Karpas-422 (cell line): ENCODE results near the gene CLASRP. TPM values are rescaled to one million over a fixed set of nuclear protein-coding genes. Genes with fewer than 3 reads are reported as not detected.
A peak's percentile ranks its signal among the peaks of the same experiment; 100 is the strongest.

Experiments used
- DNase-seq: peaks from one replicate; pipeline ENCODE4 v3.0.0-alpha.2; 2015
- H2AFZ ChIP-seq: fragments of 200-600 bp; sonication (generic); 2 replicates; pipeline ENCODE4 v1.6.1; 2014; ENCODE audit warnings: antibody characterized with exemption, low read length, mixed read lengths
- H3K27ac ChIP-seq: fragments of 200-600 bp; sonication (generic); 2 replicates; pipeline ENCODE4 v1.5.1; 2014; ENCODE audit warnings: mild to moderate bottlenecking, low read length, moderate library complexity
- H3K27me3 ChIP-seq: fragments of 200-600 bp; sonication (generic); 2 replicates; pipeline ENCODE4 v1.6.1; 2014; ENCODE audit warnings: low read length, mixed read lengths
- H3K36me3 ChIP-seq: fragments of 200-600 bp; sonication (generic); 2 replicates; pipeline ENCODE4 v1.6.1; 2014; ENCODE audit warnings: low read length, mixed read lengths; ENCODE audit not compliant: insufficient read depth
- H3K4me1 ChIP-seq: fragments of 200-600 bp; sonication (generic); 2 replicates; pipeline ENCODE4 v1.6.1; 2014; ENCODE audit warnings: mild to moderate bottlenecking, low read length, mixed read lengths
- H3K4me2 ChIP-seq: fragments of 200-600 bp; sonication (generic); 2 replicates; pipeline ENCODE4 v1.6.1; 2014; ENCODE audit warnings: low read length, low read depth, mild to moderate bottlenecking; ENCODE audit not compliant: poor library complexity, severe bottlenecking
- H3K4me3 ChIP-seq: fragments of 200-600 bp; sonication (generic); 2 replicates; pipeline ENCODE4 v1.5.1; 2014; ENCODE audit warnings: mild to moderate bottlenecking, antibody characterized with exemption, low read length, mixed read lengths
- H3K79me2 ChIP-seq: fragments of 200-600 bp; sonication (generic); 2 replicates; pipeline ENCODE4 v1.6.1; 2014; ENCODE audit warnings: mild to moderate bottlenecking, low read length, mixed read lengths
- H3K9ac ChIP-seq: fragments of 200-600 bp; sonication (generic); 2 replicates; pipeline ENCODE4 v1.6.0; 2014; ENCODE audit warnings: low read length
- H3K9me2 ChIP-seq: fragments of 200-600 bp; sonication (generic), shearing (Covaris generic); replicated peaks from 2 replicates; pipeline ENCODE4 v1.6.0; 2014; ENCODE audit warnings: mild to moderate bottlenecking, low read length, moderate library complexity; ENCODE audit not compliant: insufficient read depth
- H3K9me3 ChIP-seq: fragments of 300-700, 200-600 bp; sonication (generic); 2 replicates; pipeline ENCODE4 v1.6.1; 2014; ENCODE audit warnings: low read length, mixed read lengths
- H4K20me1 ChIP-seq: fragments of 200-600 bp; sonication (generic); 2 replicates; pipeline ENCODE4 v1.6.1; 2014; ENCODE audit warnings: mild to moderate bottlenecking, antibody characterized with exemption, low read length, low read depth; ENCODE audit not compliant: insufficient read depth
- total RNA-seq: library from RNA; depleted of rRNA; stranded (reverse); fragments of >200 nt; shearing (Covaris generic); gene quantifications from 2 replicates; pipeline ENCODE4 v1.2.3, GENCODE V29; 2014; ENCODE audit warnings: low replicate concordance

The CLASRP gene
- total RNA-seq, 1 experiment from 2014 or later: 22.7 TPM

DNA sequence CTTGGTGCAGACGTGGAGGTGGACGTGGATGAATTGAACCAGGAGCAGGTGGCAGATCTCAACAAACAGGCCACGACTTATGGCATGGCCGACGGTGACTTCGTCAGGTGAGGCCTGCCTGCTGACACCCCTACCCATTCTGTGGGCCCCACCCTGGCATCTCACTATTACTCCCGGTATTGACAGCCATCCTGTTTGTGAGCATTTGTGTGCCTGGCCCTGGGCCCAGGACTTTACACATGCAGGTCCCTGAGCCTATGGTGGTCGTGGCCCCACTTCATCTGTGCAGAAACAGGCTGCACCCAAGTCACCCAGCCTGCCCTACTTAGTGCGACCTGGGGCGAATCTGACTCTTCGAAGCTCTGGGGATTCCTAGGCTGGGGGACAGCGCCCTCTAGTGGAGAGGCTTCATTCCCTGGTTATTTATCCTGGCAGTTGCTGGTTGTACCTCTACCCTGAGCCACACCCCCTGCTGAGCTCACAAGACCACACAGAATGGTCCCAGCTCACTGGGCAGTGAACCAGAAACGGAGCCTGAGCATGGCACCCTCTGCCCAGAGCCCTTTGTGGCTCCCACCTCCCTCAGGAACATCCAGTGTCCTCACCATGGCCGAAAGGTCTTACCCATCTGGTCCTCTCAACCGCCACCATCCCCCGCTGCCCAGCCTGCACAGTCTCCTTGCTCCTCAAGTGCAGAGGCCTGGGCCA is 20.6 kb downstream of the CLASRP start:
- no peaks in the 10 kb centered on the region for H3K9me2 ChIP-seq
- no peaks in the 10 kb centered on the region for H3K9me3 ChIP-seq
- H3K27ac ChIP-seq: no peak overlapping the region
- H3K4me3 ChIP-seq: no peak overlapping the region
- H3K4me2 ChIP-seq: no peak overlapping the region
- H3K4me1 ChIP-seq: no peaks in the 10 kb centered on the region
- no peaks in the 10 kb centered on the region for H3K27me3 ChIP-seq
- no peak overlapping the region for H3K9ac ChIP-seq
- no peak overlapping the region for H2AFZ ChIP-seq
- peaks cover 18% of the 10 kb centered on the region for H4K20me1 ChIP-seq
- DNase-seq: peak; percentile 95
- H3K36me3 ChIP-seq: peaks cover 32% of the 10 kb centered on the region
- peaks cover 16% of the 10 kb centered on the region; the same call in 1 of the 2 replicates for H3K79me2 ChIP-seq

DNA sequence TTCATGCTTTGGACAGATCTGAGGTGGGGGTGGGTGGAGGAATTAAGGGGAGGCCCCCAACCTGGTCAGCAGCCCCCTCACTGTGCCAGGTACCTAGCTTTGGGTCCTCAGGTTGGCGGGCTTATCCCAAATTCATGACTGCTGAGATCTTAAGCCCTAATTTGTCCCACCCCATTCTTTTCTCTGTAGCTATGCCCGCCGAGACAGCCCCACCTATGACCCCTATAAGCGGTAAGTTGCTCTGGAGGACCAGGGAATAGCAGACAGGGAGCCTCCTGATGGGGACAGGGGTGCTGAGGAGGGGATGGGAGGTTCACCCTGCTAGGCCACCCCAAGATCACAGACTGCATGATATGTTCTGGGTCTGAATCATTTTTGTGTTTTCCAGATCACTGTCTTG is 23.1 kb downstream of the CLASRP start:
- Histone ChIP-seq H3K4me2 (no peak overlapping the region), H3K9me2 (no peaks in the 10 kb centered on the region), H3K9ac (no peak overlapping the region), H3K4me1 (no peaks in the 10 kb centered on the region), H2AFZ (no peak overlapping the region), H3K79me2 (peaks cover 16% of the 10 kb centered on the region; the same call in 1 of the 2 replicates), H3K27me3 (no peaks in the 10 kb centered on the region), H3K36me3 (peaks cover 29% of the 10 kb centered on the region), H4K20me1 (peaks cover 18% of the 10 kb centered on the region), H3K4me3 (no peak overlapping the region), H3K27ac (no peak overlapping the region), H3K9me3 (no peaks in the 10 kb centered on the region)
- no peak for DNase-seq

DNA sequence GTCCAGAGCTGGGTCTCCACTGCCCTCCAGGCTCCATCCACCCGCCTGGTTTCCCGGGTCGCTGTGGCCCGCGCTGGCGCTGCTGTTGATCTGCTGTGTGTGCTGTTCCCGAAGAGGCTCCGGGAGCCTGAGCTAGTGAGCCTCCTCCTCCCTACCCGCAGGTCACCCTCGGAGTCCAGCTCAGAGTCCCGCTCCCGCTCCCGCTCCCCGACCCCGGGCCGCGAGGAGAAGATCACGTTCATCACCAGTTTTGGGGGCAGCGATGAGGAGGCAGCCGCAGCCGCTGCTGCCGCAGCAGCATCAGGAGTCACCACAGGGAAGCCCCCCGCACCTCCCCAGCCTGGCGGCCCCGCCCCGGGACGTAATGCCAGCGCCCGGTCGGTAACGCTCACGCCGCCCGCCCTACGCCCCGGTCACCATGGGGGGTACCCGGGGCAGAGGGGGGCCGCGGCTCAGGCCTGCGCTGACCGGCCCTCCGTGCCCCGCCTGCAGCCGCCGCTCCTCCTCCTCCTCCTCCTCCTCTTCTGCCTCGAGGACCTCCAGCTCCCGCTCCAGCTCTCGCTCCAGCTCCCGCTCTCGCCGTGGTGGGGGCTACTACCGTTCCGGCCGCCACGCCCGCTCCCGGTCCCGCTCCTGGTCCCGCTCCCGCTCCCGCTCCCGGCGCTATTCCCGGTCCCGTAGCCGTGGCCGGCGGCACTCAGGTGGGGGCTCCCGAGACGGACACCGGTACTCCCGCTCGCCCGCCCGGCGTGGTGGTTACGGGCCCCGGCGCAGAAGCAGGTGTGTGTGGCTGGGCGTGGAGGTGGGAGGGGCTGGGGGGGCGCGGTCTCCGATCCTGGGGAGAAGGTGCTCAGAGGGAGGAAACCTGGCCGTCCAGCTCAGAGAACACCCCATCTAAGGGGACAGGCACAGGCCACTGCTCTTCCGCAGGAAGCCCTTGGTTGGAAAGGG is 25.3 kb downstream of the CLASRP start:
- no peak for DNase-seq
- Histone ChIP-seq H4K20me1 (peaks cover 21% of the 10 kb centered on the region), H3K27ac (no peak overlapping the region), H3K79me2 (peaks cover 16% of the 10 kb centered on the region; the same call in 1 of the 2 replicates), H3K4me1 (no peaks in the 10 kb centered on the region), H3K27me3 (no peaks in the 10 kb centered on the region), H3K36me3 (peaks cover 29% of the 10 kb centered on the region), H3K9ac (no peak overlapping the region), H3K9me2 (no peaks in the 10 kb centered on the region), H3K4me2 (no peak overlapping the region), H2AFZ (no peak overlapping the region), H3K4me3 (no peak overlapping the region), H3K9me3 (no peaks in the 10 kb centered on the region)

DNA sequence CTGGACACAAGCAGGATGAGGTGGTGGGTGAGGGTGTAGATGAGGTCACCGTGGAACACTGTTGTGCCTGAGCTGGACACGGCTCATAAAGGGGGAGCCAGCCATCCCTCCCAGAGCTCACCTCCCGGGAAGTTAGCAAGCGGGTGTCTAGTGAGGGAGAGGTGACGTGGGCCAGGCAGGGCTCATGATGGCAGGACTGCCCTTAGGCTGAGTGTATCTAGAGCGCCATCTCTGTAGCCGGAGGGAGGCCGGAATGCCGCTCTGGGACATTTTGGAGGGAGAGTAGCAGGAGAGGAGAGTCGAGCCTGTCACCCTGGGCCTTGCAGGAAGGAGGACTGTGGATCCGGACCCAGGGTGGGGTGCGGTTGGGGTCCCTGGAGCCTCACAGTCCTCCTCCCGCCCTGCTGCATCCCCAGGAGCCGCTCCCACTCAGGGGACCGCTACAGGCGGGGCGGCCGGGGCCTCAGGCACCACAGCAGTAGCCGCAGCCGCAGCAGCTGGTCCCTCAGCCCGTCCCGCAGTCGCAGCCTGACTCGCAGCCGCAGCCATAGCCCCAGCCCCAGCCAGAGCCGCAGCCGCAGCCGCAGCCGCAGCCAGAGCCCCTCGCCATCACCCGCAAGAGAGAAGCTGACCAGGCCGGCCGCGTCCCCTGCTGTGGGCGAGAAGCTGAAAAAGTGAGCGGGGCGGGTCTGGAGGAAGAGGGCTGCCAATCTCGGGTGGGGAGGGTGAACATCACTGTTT is 28.2 kb downstream of the CLASRP start:
- no peaks in the 10 kb centered on the region for H3K9me2 ChIP-seq
- DNase-seq: no peak
- peaks cover 19% of the 10 kb centered on the region for H3K4me1 ChIP-seq
- no peaks in the 10 kb centered on the region for H3K9me3 ChIP-seq
- H3K79me2 ChIP-seq: no peaks in the 10 kb centered on the region
- H4K20me1 ChIP-seq: peaks cover 28% of the 10 kb centered on the region
- peaks cover 9% of the 10 kb centered on the region for H3K36me3 ChIP-seq
- H2AFZ ChIP-seq: no peak overlapping the region
- no peak overlapping the region for H3K4me3 ChIP-seq
- H3K4me2 ChIP-seq: no peak overlapping the region
- no peak overlapping the region for H3K9ac ChIP-seq
- no peak overlapping the region for H3K27ac ChIP-seq
- no peaks in the 10 kb centered on the region for H3K27me3 ChIP-seq

DNA sequence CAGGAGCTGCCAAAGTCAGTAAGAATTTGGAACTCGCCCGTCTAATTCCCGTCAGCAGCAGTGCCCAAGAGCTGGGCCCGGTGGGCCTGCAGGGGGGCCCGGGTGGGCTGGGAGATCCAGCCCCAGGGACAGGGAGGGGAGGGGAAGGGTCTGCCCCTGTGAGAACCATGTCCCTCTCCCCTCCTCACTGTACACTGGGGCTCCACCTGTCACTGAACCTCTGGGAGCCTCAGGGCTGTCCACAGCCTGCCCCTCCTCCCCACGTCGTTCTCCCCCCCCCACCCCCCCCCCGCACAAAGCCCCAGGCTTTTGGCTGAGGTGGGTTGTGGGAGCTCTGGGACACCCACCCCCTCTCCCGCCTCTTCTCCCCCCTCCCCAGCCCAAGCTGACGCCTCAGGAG is 29.2 kb downstream of the CLASRP start:
- Histone ChIP-seq H3K4me2 (no peak overlapping the region), H3K36me3 (peaks cover 6% of the 10 kb centered on the region), H4K20me1 (peaks cover 37% of the 10 kb centered on the region), H3K27ac (no peak overlapping the region), H3K4me3 (no peak overlapping the region), H3K27me3 (no peaks in the 10 kb centered on the region), H3K4me1 (peaks cover 27% of the 10 kb centered on the region), H3K9me3 (no peaks in the 10 kb centered on the region), H3K79me2 (peaks cover 2% of the 10 kb centered on the region; the same call in 1 of the 2 replicates), H3K9me2 (no peaks in the 10 kb centered on the region), H2AFZ (no peak overlapping the region), H3K9ac (no peak overlapping the region)
- no peak for DNase-seq

DNA sequence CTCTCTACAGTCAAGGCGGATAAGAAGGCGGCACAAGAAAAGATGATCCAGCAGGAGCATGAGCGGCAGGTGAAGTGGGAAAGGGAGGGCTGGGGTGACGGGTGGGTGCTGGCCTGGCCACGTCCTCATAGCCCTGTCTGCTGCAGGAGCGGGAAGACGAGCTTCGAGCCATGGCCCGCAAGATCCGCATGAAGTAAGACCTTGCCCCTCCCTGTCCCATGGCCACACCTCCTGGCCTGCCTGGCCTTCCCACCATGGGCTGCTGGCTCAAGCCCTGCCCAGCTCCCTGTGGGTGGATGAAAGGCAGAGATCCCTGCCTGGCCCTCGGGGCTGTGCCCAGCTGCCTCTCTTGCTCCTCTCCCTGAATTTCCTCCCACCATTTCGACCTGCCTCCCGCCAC is 30.2 kb downstream of the CLASRP start:
- H4K20me1 ChIP-seq: peaks cover 38% of the 10 kb centered on the region
- no peak overlapping the region for H3K27ac ChIP-seq
- H3K27me3 ChIP-seq: no peaks in the 10 kb centered on the region
- H3K36me3 ChIP-seq: peaks cover 2% of the 10 kb centered on the region
- no peak overlapping the region for H3K9ac ChIP-seq
- H3K9me3 ChIP-seq: no peaks in the 10 kb centered on the region
- H2AFZ ChIP-seq: no peak overlapping the region
- peak; percentile 59 for DNase-seq
- H3K79me2 ChIP-seq: peaks cover 3% of the 10 kb centered on the region
- peaks cover 28% of the 10 kb centered on the region for H3K4me1 ChIP-seq
- no peak overlapping the region for H3K4me3 ChIP-seq
- no peaks in the 10 kb centered on the region for H3K9me2 ChIP-seq
- H3K4me2 ChIP-seq: no peak overlapping the region

DNA sequence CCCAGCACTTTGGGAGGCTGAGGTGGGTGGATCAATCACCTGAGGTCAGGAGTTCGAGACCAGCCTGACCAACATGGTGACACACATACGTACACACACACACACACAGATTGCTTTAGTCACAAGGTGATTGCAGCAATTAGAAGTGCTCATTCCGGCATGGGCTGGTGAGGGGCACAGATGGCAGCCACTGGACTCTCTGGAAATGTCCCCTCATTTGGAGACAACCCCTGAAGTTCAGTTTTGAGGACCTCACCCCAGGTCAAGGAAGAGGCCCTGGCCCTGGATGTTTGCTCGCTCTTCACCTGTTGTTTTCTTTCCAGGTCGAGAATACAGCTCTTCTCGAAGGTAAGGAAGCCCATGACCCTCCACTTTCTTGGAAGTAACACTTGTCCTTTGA is 31.4 kb downstream of the CLASRP start:
- no peak overlapping the region for H3K9ac ChIP-seq
- H3K9me3 ChIP-seq: no peaks in the 10 kb centered on the region
- H3K27me3 ChIP-seq: no peaks in the 10 kb centered on the region
- no peaks in the 10 kb centered on the region for H3K9me2 ChIP-seq
- H2AFZ ChIP-seq: no peak overlapping the region
- no peak overlapping the region for H3K4me3 ChIP-seq
- DNase-seq: peak; percentile 51
- H3K36me3 ChIP-seq: peaks cover 9% of the 10 kb centered on the region
- peak overlapping the region; percentile 61 for H3K27ac ChIP-seq
- H3K4me1 ChIP-seq: peaks cover 39% of the 10 kb centered on the region
- H3K79me2 ChIP-seq: peaks cover 13% of the 10 kb centered on the region
- H3K4me2 ChIP-seq: no peak overlapping the region
- peaks cover 48% of the 10 kb centered on the region for H4K20me1 ChIP-seq
